ENCODE results near the gene C11orf58. TPM values are rescaled to one million over a fixed set of nuclear protein-coding genes. Genes with fewer than 3 reads are reported as not detected.

C11orf58 gene
- 100 to 1,000 TPM; 356 to 394 (median 391) TPM for polyA plus RNA-seq (ENCODE audit: insufficient read length in 3 of 3)
- long read RNA-seq, donor 1, full-length matches to known transcripts: 259 of 327 reads
- long read RNA-seq, donor 1, partial matches to known transcripts: 50 of 327 reads
- long read RNA-seq, donor 1, other reads (novel, unspliced or antisense): 18 of 327 reads
- long read RNA-seq, donor 2, full-length matches to known transcripts: 393 of 468 reads
- long read RNA-seq, donor 2, partial matches to known transcripts: 31 of 468 reads
- long read RNA-seq, donor 2, other reads (novel, unspliced or antisense): 44 of 468 reads
- long read RNA-seq, donor 3, full-length matches to known transcripts: 282 of 396 reads
- long read RNA-seq, donor 3, partial matches to known transcripts: 92 of 396 reads
- long read RNA-seq, donor 3, other reads (novel, unspliced or antisense): 22 of 396 reads
- long read RNA-seq, donor 4, full-length matches to known transcripts: 292 of 389 reads
- long read RNA-seq, donor 4, partial matches to known transcripts: 62 of 389 reads
- long read RNA-seq, donor 4, other reads (novel, unspliced or antisense): 35 of 389 reads
- long read RNA-seq, donor 5, full-length matches to known transcripts: 141 of 171 reads
- long read RNA-seq, donor 5, partial matches to known transcripts: 23 of 171 reads
- long read RNA-seq, donor 5, other reads (novel, unspliced or antisense): 7 of 171 reads
- long read RNA-seq, donor 6, full-length matches to known transcripts: 351 of 416 reads
- long read RNA-seq, donor 6, partial matches to known transcripts: 53 of 416 reads
- long read RNA-seq, donor 6, other reads (novel, unspliced or antisense): 12 of 416 reads
- long read RNA-seq, donor 7, full-length matches to known transcripts: 243 of 313 reads
- long read RNA-seq, donor 7, partial matches to known transcripts: 61 of 313 reads
- long read RNA-seq, donor 7, other reads (novel, unspliced or antisense): 9 of 313 reads
- long read RNA-seq, donor 8, transcript C11orf58-201 (5 exons, 2,049 nt): major isoform, 122 of 175 reads
- long read RNA-seq, donor 8, transcript C11orf58-206 (3 exons, 762 nt): minor isoform, 17 of 175 reads
- long read RNA-seq, donor 8, transcript C11orf58-207 (4 exons, 575 nt): minor isoform, 5 of 175 reads
- long read RNA-seq, donor 8, partial matches to known transcripts: 18 of 175 reads
- long read RNA-seq, donor 8, other reads (novel, unspliced or antisense): 8 of 175 reads
- long read RNA-seq, donor 9, full-length matches to known transcripts: 388 of 444 reads
- long read RNA-seq, donor 9, partial matches to known transcripts: 45 of 444 reads
- long read RNA-seq, donor 9, other reads (novel, unspliced or antisense): 11 of 444 reads
- long read RNA-seq, donor 10, full-length matches to known transcripts: 262 of 328 reads
- long read RNA-seq, donor 10, partial matches to known transcripts: 42 of 328 reads
- long read RNA-seq, donor 10, other reads (novel, unspliced or antisense): 24 of 328 reads
- long read RNA-seq, donor 11, full-length matches to known transcripts: 157 of 250 reads
- long read RNA-seq, donor 11, partial matches to known transcripts: 78 of 250 reads
- long read RNA-seq, donor 11, other reads (novel, unspliced or antisense): 15 of 250 reads
- long read RNA-seq, donor 12, full-length matches to known transcripts: 429 of 498 reads
- long read RNA-seq, donor 12, partial matches to known transcripts: 34 of 498 reads
- long read RNA-seq, donor 12, other reads (novel, unspliced or antisense): 35 of 498 reads
- long read RNA-seq, donor 13, full-length matches to known transcripts: 151 of 201 reads
- long read RNA-seq, donor 13, partial matches to known transcripts: 50 of 201 reads
- long read RNA-seq, donor 13, other reads (novel, unspliced or antisense): 0 of 201 reads
- long read RNA-seq, donor 14: 0 reads
- long read RNA-seq, donor 15, full-length matches to known transcripts: 388 of 448 reads
- long read RNA-seq, donor 15, partial matches to known transcripts: 29 of 448 reads
- long read RNA-seq, donor 15, other reads (novel, unspliced or antisense): 31 of 448 reads
- long read RNA-seq, donor 16, full-length matches to known transcripts: 366 of 489 reads
- long read RNA-seq, donor 16, partial matches to known transcripts: 63 of 489 reads
- long read RNA-seq, donor 16, other reads (novel, unspliced or antisense): 60 of 489 reads

GRCh38 chr11:16738193-16738946 lies at the start of gene C11orf58:
TSS of gene C11orf58 (plus strand) at chr11:16738647. CDS start at chr11:16738779, 132 bp downstream.
- peak; percentile 98 for DNase-seq

GRCh38 chr11:16690086-16690485 lies 48.4 kb upstream of the C11orf58 start:
- DNase-seq: no peak

GRCh38 chr11:16703795-16704194 lies 34.7 kb upstream of the C11orf58 start:
- no peak for DNase-seq

- DNase-seq: no peak
Measured at GRCh38 chr11:16713594-16713993, 24.9 kb upstream of the C11orf58 start.

- no peak for DNase-seq
Measured at GRCh38 chr11:16722581-16723344, 15.7 kb upstream of the C11orf58 start.

- DNase-seq: no peak
Measured at GRCh38 chr11:16727806-16728205, 10.6 kb upstream of the C11orf58 start.

GRCh38 chr11:16737818-16738192 lies 642 bp upstream of the C11orf58 start:
- no peak for DNase-seq

- peak; percentile 37 for DNase-seq
Measured at GRCh38 chr11:16738947-16739815, 734 bp downstream of the C11orf58 start.

GRCh38 chr11:16741473-16741872 lies 3.0 kb downstream of the C11orf58 start:
- no peak for DNase-seq

- no peak for DNase-seq
Measured at GRCh38 chr11:16743478-16743877, 5.0 kb downstream of the C11orf58 start.

- no peak for DNase-seq
Measured at GRCh38 chr11:16744128-16744725, 5.8 kb downstream of the C11orf58 start.

GRCh38 chr11:16745950-16746605 lies 7.6 kb downstream of the C11orf58 start:
- DNase-seq: no peak

- DNase-seq: no peak
Measured at GRCh38 chr11:16749092-16749491, 10.6 kb downstream of the C11orf58 start.

GRCh38 chr11:16749666-16750065 lies 11.2 kb downstream of the C11orf58 start:
- no peak for DNase-seq

GRCh38 chr11:16750417-16750816 lies 12.0 kb downstream of the C11orf58 start:
- no peak for DNase-seq

GRCh38 chr11:16758382-16759024 lies 20.1 kb downstream of the C11orf58 start:
- no peak for DNase-seq
